SK-N-MC (cell line): ENCODE data around the gene SART3.

Source experiments
- EZH2 ChIP-seq: fragments of 200-600 bp; sonication (generic); IDR thresholded peaks from one replicate; pipeline ENCODE4 v1.6.1; 2017; ENCODE audit warnings: antibody characterized with exemption
- FOXP2 ChIP-seq: optimal IDR thresholded peaks from 2 replicates; pipeline ENCODE3; 2011; ENCODE audit warnings: mild to moderate bottlenecking, moderate library complexity; ENCODE audit not compliant: insufficient read depth; ENCODE audit errors: extremely low read length, control extremely low read depth

DNA sequence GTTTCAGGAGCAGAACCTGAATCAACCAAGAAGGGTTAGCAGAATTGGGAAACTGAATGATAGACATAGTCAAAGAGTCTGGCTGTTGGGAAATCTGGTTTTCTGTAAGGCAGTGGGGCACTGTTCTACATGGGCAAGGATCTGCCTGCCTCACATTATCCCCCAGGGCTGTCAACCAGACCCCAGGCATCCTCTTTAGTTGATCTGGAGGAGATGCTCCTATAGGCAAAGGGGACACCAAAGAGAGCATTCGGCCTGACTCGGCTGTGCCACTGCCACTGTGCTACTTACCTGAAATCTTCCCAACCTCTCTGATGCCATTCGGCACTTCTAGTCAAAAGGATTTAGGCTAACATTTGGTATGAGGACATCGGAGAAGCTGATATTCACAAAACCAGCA is 5.5 kb upstream of the SART3 start:
- TF ChIP-seq EZH2 (no peak), FOXP2 (no peak)
